ENCODE measurements around the gene MYO3B.
"Not testable (repeated sequence)": the region's sequence is repeated elsewhere in the genome, so short reads cannot be mapped to it uniquely, and the experiment has no call there.

MYO3B gene

DNA sequence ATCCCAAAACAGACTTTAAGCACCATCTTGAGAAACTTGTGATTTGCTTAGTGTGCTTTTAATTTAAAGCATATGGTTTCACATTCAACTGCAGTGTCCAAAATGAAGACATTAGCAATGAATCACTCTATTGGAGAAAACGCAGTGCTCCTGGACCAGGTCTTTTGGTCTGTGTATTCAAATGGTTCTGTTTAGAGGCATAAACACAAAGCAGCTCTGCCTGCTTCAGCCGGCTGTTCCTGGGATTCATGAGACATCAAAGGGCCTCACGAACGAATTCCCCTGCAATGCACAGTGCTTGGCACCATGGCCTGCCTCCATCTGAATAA lies 420.1 kb downstream of the MYO3B start:
- no peak overlapping the region for H3K27ac ChIP-seq
- TF ChIP-seq ZFX (IDR thresholded peaks at IDR 0.05): no peak
- TF ChIP-seq, protein P1, sequence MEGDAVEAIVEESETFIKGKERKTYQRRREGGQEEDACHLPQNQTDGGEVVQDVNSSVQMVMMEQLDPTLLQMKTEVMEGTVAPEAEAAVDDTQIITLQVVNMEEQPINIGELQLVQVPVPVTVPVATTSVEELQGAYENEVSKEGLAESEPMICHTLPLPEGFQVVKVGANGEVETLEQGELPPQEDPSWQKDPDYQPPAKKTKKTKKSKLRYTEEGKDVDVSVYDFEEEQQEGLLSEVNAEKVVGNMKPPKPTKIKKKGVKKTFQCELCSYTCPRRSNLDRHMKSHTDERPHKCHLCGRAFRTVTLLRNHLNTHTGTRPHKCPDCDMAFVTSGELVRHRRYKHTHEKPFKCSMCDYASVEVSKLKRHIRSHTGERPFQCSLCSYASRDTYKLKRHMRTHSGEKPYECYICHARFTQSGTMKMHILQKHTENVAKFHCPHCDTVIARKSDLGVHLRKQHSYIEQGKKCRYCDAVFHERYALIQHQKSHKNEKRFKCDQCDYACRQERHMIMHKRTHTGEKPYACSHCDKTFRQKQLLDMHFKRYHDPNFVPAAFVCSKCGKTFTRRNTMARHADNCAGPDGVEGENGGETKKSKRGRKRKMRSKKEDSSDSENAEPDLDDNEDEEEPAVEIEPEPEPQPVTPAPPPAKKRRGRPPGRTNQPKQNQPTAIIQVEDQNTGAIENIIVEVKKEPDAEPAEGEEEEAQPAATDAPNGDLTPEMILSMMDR (conservative IDR thresholded peaks at IDR 0.05): no peak

DNA sequence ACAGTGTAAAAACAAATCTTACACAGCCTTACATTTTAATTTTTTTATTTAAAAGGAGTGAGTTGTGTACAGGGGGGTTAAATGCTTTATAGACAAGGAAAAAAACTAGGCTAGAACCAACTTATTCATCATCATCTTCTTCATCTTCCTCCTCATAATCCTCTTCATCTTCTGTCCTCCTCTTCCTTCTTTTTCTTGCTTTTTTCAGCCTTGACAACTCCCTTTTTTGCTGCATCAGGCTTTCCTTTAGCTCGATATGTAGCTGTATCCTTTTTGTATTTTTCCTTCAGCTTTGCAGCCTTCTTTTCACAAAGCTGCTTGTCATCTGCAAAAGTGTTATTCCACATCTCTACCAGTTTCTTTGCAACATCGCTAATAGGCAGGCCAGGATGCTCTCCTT lies 423.5 kb downstream of the MYO3B start:
- no peak for TF ChIP-seq ZFX (IDR thresholded peaks at IDR 0.05)
- TF ChIP-seq, protein P1 (conservative IDR thresholded peaks at IDR 0.05): no peak
- H3K27ac ChIP-seq: no peak overlapping the region

DNA sequence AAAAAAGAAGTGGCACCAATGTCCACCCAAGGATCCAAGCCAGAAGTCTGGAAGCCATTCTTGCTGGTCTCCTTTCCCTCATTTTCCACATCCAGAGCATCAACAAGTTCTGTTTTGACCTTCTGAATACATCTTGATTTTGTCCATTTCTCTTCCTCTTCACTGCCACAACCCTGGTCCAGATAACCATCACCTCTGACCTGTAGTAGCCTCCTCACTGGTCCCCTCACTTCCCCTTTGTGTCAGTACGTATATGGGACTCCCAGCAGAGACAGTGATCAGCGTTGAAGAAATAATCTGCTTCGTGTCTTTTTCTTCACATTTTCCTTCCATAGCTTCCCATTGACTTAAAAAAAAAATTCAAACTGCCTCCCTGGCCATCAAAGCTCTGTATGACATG lies 427.9 kb downstream of the MYO3B start:
- TF ChIP-seq, protein P1 (conservative IDR thresholded peaks at IDR 0.05): no peak
- TF ChIP-seq ZFX (IDR thresholded peaks at IDR 0.05): no peak
- H3K27ac ChIP-seq: no peak overlapping the region

DNA sequence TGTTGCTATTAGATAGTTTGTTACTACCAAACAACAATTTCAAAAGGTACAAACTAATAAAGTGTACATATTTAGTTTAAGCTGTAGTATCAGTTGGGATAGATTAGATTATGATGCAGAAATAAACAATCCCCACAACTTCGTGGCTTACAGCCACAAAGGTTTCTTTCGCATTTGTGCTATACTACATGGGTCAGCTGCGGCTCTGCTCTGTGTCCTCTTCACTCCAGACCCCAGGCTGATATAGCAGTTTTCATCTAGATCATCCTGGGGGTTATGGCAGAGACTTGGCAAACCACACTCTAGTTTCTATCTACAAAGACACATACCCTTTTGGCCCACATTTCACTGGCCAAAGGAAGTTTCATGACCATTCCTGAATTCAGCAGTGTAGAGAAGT lies 429.2 kb downstream of the MYO3B start:
- TF ChIP-seq ZFX (IDR thresholded peaks at IDR 0.05): no peak
- TF ChIP-seq, protein P1 (conservative IDR thresholded peaks at IDR 0.05): no peak
- no peak overlapping the region for H3K27ac ChIP-seq

DNA sequence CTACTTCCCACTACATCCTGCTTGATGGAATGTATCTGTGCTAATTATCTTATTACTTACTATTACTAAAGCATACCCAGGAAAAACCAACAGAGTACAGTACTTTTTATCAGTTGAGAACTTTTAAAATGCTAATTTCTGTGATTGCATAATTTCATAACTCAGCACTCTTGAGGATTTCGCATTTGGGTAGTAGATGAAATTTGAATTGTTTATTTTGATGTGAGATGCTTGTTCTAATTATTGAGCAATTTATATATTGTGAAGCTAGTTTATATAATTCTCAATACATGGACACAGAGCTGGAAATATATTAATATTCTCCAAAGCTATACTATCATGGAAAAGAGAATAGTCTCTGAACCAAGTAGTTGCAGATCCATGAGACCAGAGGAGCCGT lies 432.7 kb downstream of the MYO3B start:
- TF ChIP-seq, protein P1 (conservative IDR thresholded peaks at IDR 0.05): no peak
- TF ChIP-seq ZFX (IDR thresholded peaks at IDR 0.05): no peak
- H3K27ac ChIP-seq: no peak overlapping the region

DNA sequence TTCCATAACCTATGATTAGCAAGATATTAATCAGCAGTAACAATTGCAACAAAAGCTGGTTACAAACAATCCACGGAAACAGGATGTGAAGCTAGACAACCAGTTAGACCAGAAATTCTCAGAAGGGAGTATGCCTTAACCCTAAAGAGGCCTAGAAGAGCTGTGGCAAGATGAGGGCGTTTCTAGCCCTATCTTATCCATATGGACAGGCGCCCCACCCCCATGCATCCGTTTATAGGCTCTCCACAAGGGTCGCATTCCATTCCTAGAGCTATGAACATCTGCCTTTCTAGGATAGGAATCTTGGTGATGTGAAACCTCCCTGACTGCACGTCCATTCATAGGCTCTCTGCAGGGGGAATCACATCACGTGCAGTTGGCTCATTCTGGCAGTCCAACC lies 441.0 kb downstream of the MYO3B start:
- not testable (repeated sequence) for H3K27ac ChIP-seq

DNA sequence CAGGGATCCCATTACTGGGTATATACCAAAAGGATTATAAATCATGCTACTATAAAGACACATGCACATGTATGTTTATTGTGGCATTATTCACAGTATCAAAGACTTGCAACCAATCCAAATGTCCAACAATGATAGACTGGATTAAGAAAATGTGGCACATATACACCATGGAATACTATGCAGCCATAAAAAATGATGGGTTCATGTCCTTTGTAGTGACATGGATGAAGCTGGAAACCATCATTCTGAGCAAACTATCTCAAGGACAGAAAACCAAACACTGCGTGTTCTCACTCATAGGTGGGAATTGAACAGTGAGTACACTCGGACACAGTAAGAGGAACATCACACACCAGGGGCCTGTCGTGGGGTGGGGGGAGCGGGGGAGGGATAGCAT lies 457.1 kb downstream of the MYO3B start:
- H3K27ac ChIP-seq: not testable (repeated sequence)

DNA sequence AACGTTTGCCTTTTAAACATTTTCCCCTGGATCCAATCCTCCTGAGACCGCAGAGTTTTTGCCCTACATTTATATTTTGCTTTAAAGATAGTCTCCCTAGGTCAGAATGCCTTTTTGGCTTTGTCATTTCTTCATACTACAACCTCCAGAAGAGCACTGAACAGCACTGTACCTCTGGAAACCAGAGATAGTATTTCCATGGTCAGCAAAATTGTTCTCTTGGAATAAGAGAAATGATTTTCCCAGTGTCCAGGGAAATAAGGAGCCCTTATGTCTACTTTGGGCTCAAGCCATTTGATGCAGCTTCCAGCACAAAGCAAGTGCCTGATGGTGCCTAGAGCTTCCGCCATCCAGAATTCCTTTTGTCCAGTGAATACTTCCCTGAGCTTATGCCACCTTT lies 461.7 kb downstream of the MYO3B start:
- no peak overlapping the region for H3K27ac ChIP-seq
- TF ChIP-seq ZFX (IDR thresholded peaks at IDR 0.05): no peak
- TF ChIP-seq, protein P1 (conservative IDR thresholded peaks at IDR 0.05): no peak

DNA sequence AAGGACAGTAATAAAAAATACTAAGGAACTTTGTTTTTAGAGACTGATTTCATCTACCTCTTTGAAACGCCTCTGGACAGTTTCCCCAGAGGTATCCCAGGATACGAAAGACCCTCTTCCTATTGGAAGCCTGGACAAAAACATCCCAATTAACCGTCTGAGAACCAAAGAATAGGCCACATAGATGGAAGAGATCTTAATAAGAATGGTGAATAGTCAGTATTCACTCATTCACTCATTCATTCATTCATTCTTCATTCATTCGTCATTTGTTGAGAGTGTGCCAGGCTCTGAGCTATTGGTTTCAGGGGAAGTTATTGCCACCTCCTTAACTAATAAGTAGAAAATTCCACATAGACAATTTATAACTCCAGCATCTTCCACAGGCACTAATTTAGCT lies 464.0 kb downstream of the MYO3B start:
- TF ChIP-seq ZFX (IDR thresholded peaks at IDR 0.05): no peak
- TF ChIP-seq, protein P1 (conservative IDR thresholded peaks at IDR 0.05): no peak
- no peak overlapping the region for H3K27ac ChIP-seq
